Skeletal muscle satellite cell (primary cell): ENCODE results near the gene NGEF.

ENCODE experiments used
- H3K27me3 ChIP-seq: 2 replicates; pipeline ENCODE4 v1.7.0; 2013; ENCODE audit warnings: low read length; ENCODE audit not compliant: control insufficient read depth, insufficient read depth
- H3K36me3 ChIP-seq: 2 replicates; pipeline ENCODE4 v1.7.0; 2013; ENCODE audit warnings: mild to moderate bottlenecking, control low read depth, low read length; ENCODE audit not compliant: insufficient read depth
- H3K4me1 ChIP-seq: 2 replicates; pipeline ENCODE4 v1.7.0; 2013; ENCODE audit warnings: low read length; ENCODE audit not compliant: control insufficient read depth, insufficient read depth
- H3K4me2 ChIP-seq: 2 replicates; pipeline ENCODE4 v1.7.0; 2013; ENCODE audit warnings: mild to moderate bottlenecking, low read length
- H3K4me3 ChIP-seq: 2 replicates; pipeline ENCODE4 v1.7.0; 2013; ENCODE audit warnings: low read length
- H3K9ac ChIP-seq: 2 replicates; pipeline ENCODE4 v1.7.0; 2013; ENCODE audit warnings: mild to moderate bottlenecking, low read depth, low read length, moderate library complexity
- H3K9me3 ChIP-seq: replicated peaks from 2 replicates; pipeline ENCODE4 v1.7.0; 2013; ENCODE audit warnings: mild to moderate bottlenecking, control low read depth, low read length

Gene NGEF

GRCh38 chr2:232873909-232874641 is 139.0 kb downstream of the NGEF start:
- Histone ChIP-seq H3K4me2 (no peak overlapping the region), H3K27me3 (peaks cover 9% of the 10 kb centered on the region), H3K4me1 (peaks cover 6% of the 10 kb centered on the region)

GRCh38 chr2:232873292-232873908 is 139.7 kb downstream of the NGEF start:
- no peak overlapping the region for H3K4me2 ChIP-seq
- no peaks in the 10 kb centered on the region for H3K9me3 ChIP-seq
- peaks cover 6% of the 10 kb centered on the region for H3K4me1 ChIP-seq
- H3K4me3 ChIP-seq = no peak overlapping the region
- H3K36me3 ChIP-seq = no peaks in the 10 kb centered on the region
- H3K27me3 ChIP-seq = peaks cover 9% of the 10 kb centered on the region
- H3K9ac ChIP-seq = no peak overlapping the region

More at GRCh38 chr2:232873909-232874641, 139.0 kb downstream of the NGEF start:
- Histone ChIP-seq H3K36me3 (no peaks in the 10 kb centered on the region), H3K4me3 (no peak overlapping the region), H3K9ac (no peak overlapping the region), H3K9me3 (no peaks in the 10 kb centered on the region)

DNA sequence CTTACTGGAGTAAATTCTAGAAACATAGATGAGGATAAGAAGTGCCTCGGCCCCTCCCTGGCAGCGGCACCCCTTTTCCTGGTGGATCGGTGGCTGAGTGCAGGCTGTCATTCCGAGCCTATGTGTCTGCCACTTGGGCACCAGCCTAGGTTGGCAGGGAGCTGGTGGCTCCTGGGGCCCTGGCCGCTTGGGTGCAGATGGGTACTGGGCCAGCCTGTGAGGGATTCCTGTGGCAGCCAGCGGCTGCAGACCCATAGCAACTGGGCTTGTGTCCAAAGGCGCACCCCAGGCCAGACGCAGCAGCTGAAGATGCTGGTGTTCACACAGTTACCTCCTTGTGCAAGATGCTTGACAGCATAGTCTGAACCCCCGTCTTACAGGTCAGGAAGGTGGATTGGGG is 140.2 kb downstream of the NGEF start:
- Histone ChIP-seq H3K9me3 (no peaks in the 10 kb centered on the region), H3K9ac (no peak overlapping the region), H3K4me1 (peaks cover 6% of the 10 kb centered on the region), H3K4me2 (no peak overlapping the region), H3K27me3 (peaks cover 9% of the 10 kb centered on the region), H3K36me3 (no peaks in the 10 kb centered on the region), H3K4me3 (no peak overlapping the region)

GRCh38 chr2:232871835-232872736 is 141.0 kb downstream of the NGEF start:
- no peak overlapping the region for H3K9ac ChIP-seq

GRCh38 chr2:232871418-232871834 is 141.6 kb downstream of the NGEF start:
- H3K27me3 ChIP-seq = peaks cover 9% of the 10 kb centered on the region
- H3K4me3 ChIP-seq = no peak overlapping the region
- no peaks in the 10 kb centered on the region for H3K9me3 ChIP-seq
- H3K4me2 ChIP-seq = no peak overlapping the region
- peaks cover 6% of the 10 kb centered on the region for H3K4me1 ChIP-seq
- H3K36me3 ChIP-seq = no peaks in the 10 kb centered on the region
- H3K9ac ChIP-seq = no peak overlapping the region

More at GRCh38 chr2:232871835-232872736, 141.0 kb downstream of the NGEF start:
- Histone ChIP-seq H3K4me1 (peaks cover 6% of the 10 kb centered on the region), H3K9me3 (no peaks in the 10 kb centered on the region), H3K4me3 (no peak overlapping the region), H3K36me3 (no peaks in the 10 kb centered on the region), H3K4me2 (no peak overlapping the region), H3K27me3 (peaks cover 9% of the 10 kb centered on the region)

DNA sequence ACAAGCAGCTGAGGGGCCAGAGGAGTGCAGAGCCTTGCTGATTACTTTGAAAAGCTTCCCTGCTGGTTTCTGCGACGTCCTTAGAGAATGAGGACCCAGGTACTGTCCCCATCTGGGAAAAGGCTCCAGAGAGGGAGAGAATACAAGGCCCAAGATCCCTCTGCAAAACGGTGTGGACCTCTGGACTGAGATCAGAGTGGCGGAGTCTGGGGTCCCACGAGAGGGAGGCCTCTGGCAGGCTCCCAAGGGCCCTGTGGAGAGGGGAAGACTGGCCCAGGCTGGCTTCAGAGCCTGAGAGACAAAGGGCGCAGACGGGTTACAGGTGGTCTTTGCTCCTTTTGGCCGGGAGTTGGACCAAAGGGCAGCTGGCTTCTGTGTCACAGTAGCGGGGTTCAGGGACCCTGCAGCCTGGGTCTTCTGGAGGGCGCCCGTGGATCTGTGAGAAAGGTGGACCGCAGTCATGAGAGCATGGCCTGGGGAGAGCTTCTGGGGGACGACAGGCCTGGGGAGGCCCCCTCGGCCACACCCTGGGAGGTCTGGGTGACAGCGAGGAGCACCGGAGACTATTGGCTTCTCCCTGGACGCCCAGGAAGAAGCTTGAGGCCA is 142.2 kb downstream of the NGEF start:
- Histone ChIP-seq H3K9me3 (no peaks in the 10 kb centered on the region), H3K36me3 (no peaks in the 10 kb centered on the region), H3K9ac (no peak overlapping the region), H3K4me3 (no peak overlapping the region), H3K27me3 (peaks cover 7% of the 10 kb centered on the region), H3K4me1 (peaks cover 2% of the 10 kb centered on the region), H3K4me2 (no peak overlapping the region)

DNA sequence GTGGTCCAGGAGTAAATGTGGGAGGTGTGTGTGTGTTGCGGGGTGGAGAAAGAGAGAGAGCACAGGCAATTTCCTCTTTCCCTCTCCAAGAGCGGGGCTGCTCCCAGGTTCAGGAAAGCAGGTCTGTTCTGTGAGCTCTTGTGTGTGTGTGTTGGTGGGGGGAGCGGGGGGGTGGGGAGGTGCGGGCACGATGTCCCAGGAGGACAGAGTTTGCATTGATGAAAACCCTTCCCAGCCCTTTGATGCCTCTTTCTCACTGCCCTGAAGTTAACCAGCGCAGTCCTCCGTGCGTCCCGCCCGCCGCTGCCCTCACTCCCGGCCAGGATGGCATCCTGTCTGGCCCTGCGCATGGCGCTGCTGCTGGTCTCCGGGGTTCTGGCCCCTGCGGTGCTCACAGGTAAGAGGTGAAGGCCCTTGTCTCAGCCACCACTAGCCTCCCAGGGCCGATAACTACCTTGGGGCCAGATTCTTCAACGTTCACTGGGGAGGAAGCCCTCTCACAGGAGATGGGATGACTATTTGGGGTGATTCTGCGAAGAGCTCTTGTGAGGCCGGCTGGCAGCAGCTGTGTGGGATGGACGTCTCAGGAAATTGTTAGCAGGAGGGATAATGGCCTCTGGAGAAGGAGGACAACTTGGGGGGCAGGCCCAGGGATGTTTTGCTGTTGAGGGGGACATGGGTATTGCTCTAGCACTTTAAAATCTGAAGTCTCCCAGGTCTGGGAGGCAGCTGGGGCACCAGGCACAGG is 142.9 kb downstream of the NGEF start, which contains the start of gene SNORC:
Gene SNORC (plus strand): TSS at position 247 of the 748 bp plus-strand sequence. CDS start 78 bp downstream, at position 325.
- Histone ChIP-seq H3K4me3 (no peak within 1 kb of the TSS), H3K4me1 (no peaks in the 10 kb centered on the region), H3K4me2 (no peak within 1 kb of the TSS), H3K9me3 (no peaks in the 10 kb centered on the region), H3K9ac (no peak within 1 kb of the TSS), H3K27me3 (peaks cover under 1% of the 10 kb centered on the region), H3K36me3 (no peaks in the 10 kb centered on the region)

DNA sequence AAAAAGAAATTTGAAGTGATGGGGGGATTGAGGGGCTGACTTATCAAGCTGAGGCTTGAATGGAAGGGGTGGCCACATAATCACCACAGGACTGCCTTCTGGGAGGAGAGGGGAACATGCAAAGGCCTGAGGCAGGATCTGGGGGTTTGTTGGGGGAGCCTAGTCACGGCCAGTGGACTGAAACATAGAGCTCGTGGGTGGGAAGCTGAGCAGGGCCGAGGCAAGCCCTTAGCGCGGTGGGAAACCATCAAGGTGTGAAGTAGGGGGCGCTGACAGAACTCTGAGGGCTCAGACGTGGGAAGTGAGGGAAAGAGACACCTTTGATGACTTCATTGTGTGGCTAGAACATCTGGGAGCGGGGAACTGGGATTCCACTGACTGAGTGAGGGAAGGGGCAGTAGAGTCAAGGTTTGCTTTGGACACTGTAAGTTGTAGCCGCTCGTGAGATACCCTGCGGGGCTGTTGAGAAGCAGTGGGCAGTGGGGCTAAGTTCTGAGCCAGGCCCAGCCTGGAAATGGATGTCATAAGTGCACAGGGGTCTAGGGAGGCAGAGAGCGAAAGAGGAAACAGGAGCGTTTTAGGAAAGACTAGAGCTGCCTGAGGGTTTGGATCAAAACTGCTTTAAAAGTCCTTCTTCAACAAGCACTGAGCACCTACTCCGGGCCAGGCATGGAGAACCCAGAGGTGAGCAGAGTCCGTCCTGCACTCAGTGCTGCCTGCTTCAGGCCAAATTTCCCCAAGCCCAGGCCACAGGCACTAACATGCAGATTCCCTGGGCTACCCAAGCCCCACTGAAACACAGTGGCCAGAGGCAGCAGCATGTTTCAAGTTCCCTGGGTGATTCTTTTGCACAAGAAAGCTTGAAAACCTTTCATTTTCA is 143.7 kb downstream of the NGEF start:
- H3K4me2 ChIP-seq = no peak overlapping the region
- no peaks in the 10 kb centered on the region for H3K27me3 ChIP-seq
- no peaks in the 10 kb centered on the region for H3K4me1 ChIP-seq
- H3K9ac ChIP-seq = no peak overlapping the region
- H3K36me3 ChIP-seq = no peaks in the 10 kb centered on the region
- H3K4me3 ChIP-seq = no peak overlapping the region
- no peaks in the 10 kb centered on the region for H3K9me3 ChIP-seq

DNA sequence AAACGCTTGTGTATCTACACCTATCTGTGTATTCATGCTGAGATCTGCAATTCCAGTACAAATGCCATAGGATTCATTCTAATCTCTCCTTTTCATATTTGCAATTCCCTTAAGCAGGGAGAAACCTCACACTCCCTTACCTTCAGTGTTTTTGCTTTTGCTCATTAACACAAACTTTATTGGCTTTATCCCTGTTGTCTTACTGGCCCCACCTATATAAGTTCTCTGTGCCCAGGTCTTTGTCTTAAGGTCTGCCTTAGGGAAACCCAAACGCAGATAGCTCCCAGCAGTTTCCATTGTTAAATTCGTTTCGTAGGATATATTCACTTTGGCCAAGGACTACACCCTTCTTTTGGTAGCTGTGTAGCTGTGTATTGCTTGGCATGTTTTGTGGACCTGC is 147.0 kb downstream of the NGEF start:
- no peak overlapping the region for H3K4me3 ChIP-seq
- H3K9ac ChIP-seq = no peak overlapping the region

GRCh38 chr2:232865165-232865564 is 147.9 kb downstream of the NGEF start:
- H3K4me1 ChIP-seq = peaks cover 6% of the 10 kb centered on the region
- H3K9ac ChIP-seq = no peak overlapping the region
- H3K4me2 ChIP-seq = no peak overlapping the region
- no peak overlapping the region for H3K4me3 ChIP-seq
- H3K36me3 ChIP-seq = peaks cover 10% of the 10 kb centered on the region
- no peaks in the 10 kb centered on the region for H3K27me3 ChIP-seq
- no peaks in the 10 kb centered on the region for H3K9me3 ChIP-seq

More for the DNA sequence above, 147.0 kb downstream of the NGEF start:
- Histone ChIP-seq H3K27me3 (no peaks in the 10 kb centered on the region), H3K36me3 (peaks cover 7% of the 10 kb centered on the region), H3K9me3 (no peaks in the 10 kb centered on the region), H3K4me2 (no peak overlapping the region), H3K4me1 (peaks cover under 1% of the 10 kb centered on the region)
